GM12878 (cell line): ENCODE results near the gene ACP3. TPM values are rescaled to one million over a fixed set of nuclear protein-coding genes. Genes with fewer than 3 reads are reported as not detected.
A peak's percentile ranks its signal among the peaks of the same experiment; 100 is the strongest.

Experiments
- ATAC-seq: fragments of 200-7000 bp; cut with Tn5 transposase; 3 replicates; pipeline ENCODE4 v1.9.1; 2020; ENCODE audit warnings: mild to moderate bottlenecking, moderate library complexity
- BruUV-seq: library from RNA; stranded (reverse); fragments of 400-500 nt; replicated peaks from 2 replicates; lab custom pipeline; 2021; lab: Mats Ljungman, UMichigan
- CTCF ChIA-PET: fragments of 300-600 bp; sonication (Branson Sonifier 250); formaldehyde crosslinking; extraction: SDS; loops from one replicate; lab custom pipeline; 2021; ENCODE audit warnings: inconsistent platforms; lab: Yijun Ruan, JAX
- POLR2A ChIA-PET: fragments of 350-600 bp; formaldehyde crosslinking; extraction: SDS; loops from one replicate; lab custom pipeline; 2021; ENCODE audit warnings: inconsistent platforms; lab: Charles Lee
- RAD21 ChIA-PET: fragments of 300-600 bp; sonication (Branson Sonifier 250); formaldehyde crosslinking; loops from one replicate; lab custom pipeline; 2023; ENCODE audit warnings: antibody characterized with exemption; ENCODE audit not compliant: unreplicated experiment; lab: Charles Lee
- SMC1A ChIA-PET: fragments of 300-600 bp; sonication (Branson Sonifier 250); formaldehyde crosslinking; loops from one replicate; lab custom pipeline; 2023; ENCODE audit not compliant: unreplicated experiment, uncharacterized antibody; lab: Charles Lee
- DNase-seq: peaks from one replicate; pipeline ENCODE4 v3.0.0-alpha.2; 2011; ENCODE audit warnings: low read depth, low spot score
- FAIRE-seq: peaks from 3 replicates; lab custom pipeline; 2011; peaks lifted over from hg19 to GRCh38; lab: Jason Lieb, UNC
- H2AFZ ChIP-seq: 2 replicates; pipeline ENCODE4 v1.6.0; 2011; ENCODE audit warnings: low read depth, low read length, control low read depth; ENCODE audit not compliant: control insufficient read depth
- H3K27ac ChIP-seq: 2 replicates; pipeline ENCODE4 v1.5.1; 2011; ENCODE audit warnings: control low read depth; ENCODE audit not compliant: control insufficient read depth, insufficient read depth
- H3K27me3 ChIP-seq, 2 experiments: replicated peaks in 1 of 2; 2 replicates each; pipeline versions ENCODE4 v1.6.0 to v1.6.1; 2011; ENCODE audit warnings: low read length in 1 of 2; ENCODE audit not compliant: control insufficient read depth in 2 of 2, insufficient read depth in 2 of 2
- H3K36me3 ChIP-seq, 2 experiments: 2 replicates each; pipeline ENCODE4 v1.5.1; 2011; ENCODE audit warnings: low read length in 1 of 2; ENCODE audit not compliant: control insufficient read depth in 2 of 2, insufficient read depth in 2 of 2
- H3K4me1 ChIP-seq: 2 replicates; pipeline ENCODE4 v1.6.1; 2011; ENCODE audit warnings: mild to moderate bottlenecking, low read length, moderate library complexity, mixed read lengths; ENCODE audit not compliant: control insufficient read depth, insufficient read depth
- H3K4me2 ChIP-seq: 2 replicates; pipeline ENCODE4 v1.6.0; 2011; ENCODE audit warnings: control low read depth; ENCODE audit not compliant: control insufficient read depth, insufficient read depth
- H3K4me3 ChIP-seq: fragments of 200-600 bp; sonication (generic); 2 replicates; pipeline ENCODE4 v1.5.1; 2016
- H3K79me2 ChIP-seq: 2 replicates; pipeline ENCODE4 v1.6.0; 2011; ENCODE audit warnings: low read length; ENCODE audit not compliant: control insufficient read depth, insufficient read depth
- H3K9ac ChIP-seq: 2 replicates; pipeline ENCODE4 v1.8.0; 2011; ENCODE audit warnings: low read length, control low read depth, mixed read lengths; ENCODE audit not compliant: control insufficient read depth, insufficient read depth
- H3K9me3 ChIP-seq: replicated peaks from 3 replicates; pipeline ENCODE4 v1.5.1; 2011; ENCODE audit warnings: mild to moderate bottlenecking, low read length; ENCODE audit not compliant: control insufficient read depth, insufficient read depth
- H4K20me1 ChIP-seq: 2 replicates; pipeline ENCODE4 v1.6.0; 2011; ENCODE audit not compliant: control insufficient read depth, insufficient read depth
- ATF3 ChIP-seq: IDR thresholded peaks from 2 replicates; pipeline ENCODE4 v1.6.1; 2011; ENCODE audit warnings: low read depth, mild to moderate bottlenecking, low read length, moderate library complexity, borderline replicate concordance; ENCODE audit errors: extremely low read depth
- CBX5 ChIP-seq: sonication (generic); IDR thresholded peaks from 2 replicates; pipeline ENCODE4 v1.6.1; 2016; ENCODE audit warnings: low read depth, moderate library complexity, mild to moderate bottlenecking, inconsistent platforms
- CHD1 ChIP-seq: IDR thresholded peaks from 2 replicates; pipeline ENCODE4 v1.6.1; 2012; ENCODE audit warnings: low read depth, low read length, improper control_type of control experiment
- CREM ChIP-seq: IDR thresholded peaks from 2 replicates; pipeline ENCODE4 v1.6.1; 2014; ENCODE audit warnings: antibody characterized with exemption, low read depth
- EGR1 ChIP-seq, 2 experiments: IDR thresholded peaks; 1 replicate in 1 of 2; 2 replicates in 1 of 2; pipeline ENCODE4 v1.6.1; 2011 to 2012; ENCODE audit warnings: low read depth in 2 of 2, low read length in 2 of 2, borderline replicate concordance in 1 of 2, mild to moderate bottlenecking in 1 of 2, moderate library complexity in 1 of 2
- FOS ChIP-seq: IDR thresholded peaks from 3 replicates; pipeline ENCODE4 v1.6.1; 2011; ENCODE audit warnings: borderline replicate concordance; ENCODE audit not compliant: insufficient read length; ENCODE audit errors: extremely low read depth
- IKZF1 ChIP-seq: fragments of 450-650 bp; conservative IDR thresholded peaks from 2 replicates; pipeline ENCODE4 v1.6.1; 2017; ENCODE audit warnings: antibody characterized with exemption, mild to moderate bottlenecking
- NFYB ChIP-seq: IDR thresholded peaks from 2 replicates; pipeline ENCODE4 v1.6.1; 2011; ENCODE audit warnings: low read depth, mild to moderate bottlenecking, low read length, improper control_type of control experiment, moderate library complexity; ENCODE audit not compliant: insufficient read depth
- NR2C1 ChIP-seq: fragments of 450-650 bp; IDR thresholded peaks from 2 replicates; pipeline ENCODE4 v1.6.1; 2017; ENCODE audit warnings: antibody characterized with exemption, mild to moderate bottlenecking, moderate library complexity
- ZBTB40 ChIP-seq: fragments of 450-650 bp; IDR thresholded peaks from 2 replicates; pipeline ENCODE4 v1.6.1; 2016; ENCODE audit warnings: mild to moderate bottlenecking, moderate library complexity, borderline replicate concordance
- ZNF622 ChIP-seq: fragments of 450-650 bp; IDR thresholded peaks from 2 replicates; pipeline ENCODE4 v1.6.1; 2017; ENCODE audit warnings: mild to moderate bottlenecking, inconsistent platforms
- ZNF687 ChIP-seq: fragments of 450-650 bp; IDR thresholded peaks from 2 replicates; pipeline ENCODE4 v1.6.1; 2017; ENCODE audit warnings: mild to moderate bottlenecking, moderate library complexity
- WGBS: methylation state at CpG from one replicate; pipeline ENCODE4 v1.1.6; 2016; ENCODE audit warnings: low lambda C conversion rate; ENCODE audit not compliant: insufficient replicate concordance, insufficient coverage; ENCODE audit errors: missing lambda C conversion rate; 5-methylcytosine and 5-hydroxymethylcytosine counted together
- in situ Hi-C: fragments of 300-500 bp; cut with MboI; formaldehyde crosslinking; loops from 9 replicates; pipeline ENCODE4 v1.14.3; 2018; ENCODE audit warnings: mixed read lengths
- intact Hi-C: fragments of 100-400 bp; cut with micrococcal nuclease; formaldehyde crosslinking; loops from one replicate; pipeline ENCODE4 v1.14.2; 2022; ENCODE audit not compliant: unreplicated experiment
- polyA plus RNA-seq, 11 experiments: library from polyadenylated mRNA; depleted of rRNA in 4 of 11; unstranded in 6 of 11; stranded (reverse) in 5 of 11; fragments of >200 nt; fragmentation: Nextera tagmentation in 4 of 11; fragmentation: Illumina TruSeq in 1 of 11; extraction: Ambion mirVana in 4 of 11; extraction: Trizol in 1 of 11; gene quantifications; 1 replicate in 1 of 11; 2 replicates in 10 of 11; pipeline versions ENCODE4 v1.2.1 to v1.2.3, GENCODE V29; 2011 to 2016; ENCODE audit warnings: inconsistent platforms in 2 of 11, missing spikeins in 2 of 11, low read depth in 1 of 11
- total RNA-seq, 4 experiments: library from RNA; depleted of rRNA in 3 of 4; stranded (reverse); fragments of >200 nt in 3 of 4; fragmentation: Illumina TruSeq in 1 of 4; extraction: Trizol in 1 of 4; gene quantifications; 2 replicates each; pipeline versions ENCODE4 v1.2.1 to v1.2.3, GENCODE V29; 2013 to 2021
- TF ChIP-seq, protein P1 (sequence below): fragments of 450-650 bp; conservative IDR thresholded peaks from 2 replicates; pipeline ENCODE4 v1.6.1; 2017; ENCODE audit warnings: mild to moderate bottlenecking, moderate library complexity

ACP3 gene
- total and polyA plus RNA-seq, 10 of the 15 experiments (the other 5 are each of a cell fraction or from before 2014, with no cell fraction given) = 0.05 to 0.41 TPM; not detected in 8

DNA sequence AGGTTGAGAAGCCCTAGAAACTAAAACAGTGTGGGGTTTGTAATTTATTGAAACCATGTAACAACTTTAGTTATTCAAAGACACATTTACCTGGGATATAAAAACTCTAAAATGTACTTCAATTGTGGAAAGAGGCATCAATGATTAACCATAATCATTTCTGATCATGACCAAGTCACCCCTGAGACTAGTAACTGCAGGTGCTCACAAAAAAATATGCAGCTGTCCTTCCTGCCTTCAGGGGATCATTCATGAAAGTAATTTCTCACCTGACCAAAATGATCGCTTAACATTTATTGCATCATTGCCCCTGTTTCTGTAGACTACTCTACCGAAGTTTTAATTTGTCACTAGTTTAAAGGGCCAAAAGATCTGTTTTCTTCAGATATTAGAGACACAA lies 9.0 kb downstream of the ACP3 start:
- no peak overlapping the region for H3K4me2 ChIP-seq
- no peaks in the 10 kb centered on the region for H3K79me2 ChIP-seq
- H4K20me1 ChIP-seq = no peaks in the 10 kb centered on the region
- no peak overlapping the region for H2AFZ ChIP-seq
- RAD21 ChIA-PET = no interaction called here
- SMC1A ChIA-PET = no interaction called here
- H3K9me3 ChIP-seq = no peaks in the 10 kb centered on the region
- intact Hi-C loops = no loop called here
- H3K4me3 ChIP-seq = no peak overlapping the region
- FAIRE-seq (no peak), DNase-seq (no peak), ATAC-seq (peak; percentile 34; the same call in 2 of the 3 replicates)
- POLR2A ChIA-PET = no interaction called here
- H3K27me3 ChIP-seq = no peaks in the 10 kb centered on the region
- H3K27ac ChIP-seq = no peak overlapping the region
- H3K36me3 ChIP-seq = no peaks in the 10 kb centered on the region
- CTCF ChIA-PET = interaction anchor here (1.2 kb wide), 1 partner anchor 25 kb away, joined by 3 read pairs; no protein-coding TSS in a partner anchor
- no peak overlapping the region for H3K9ac ChIP-seq
- H3K4me1 ChIP-seq = no peaks in the 10 kb centered on the region
- 48% methylated on average over 2 of the region's 2 CpGs for WGBS
- BruUV-seq = no TSS peak
- in situ Hi-C loops = no loop called here
- no peak for TF ChIP-seq IKZF1
- no peak for TF ChIP-seq CBX5
- TF ChIP-seq EGR1 (IDR thresholded peaks at IDR 0.05; ENCODE audit: borderline replicate concordance in 1 of 2, low read depth in 2 of 2, low read length in 2 of 2) = no peak
- TF ChIP-seq CREM = no peak
- TF ChIP-seq ZBTB40 = no peak
- TF ChIP-seq FOS = no peak
- no peak for TF ChIP-seq ZNF687
- TF ChIP-seq ATF3 = no peak
- TF ChIP-seq, protein P1, sequence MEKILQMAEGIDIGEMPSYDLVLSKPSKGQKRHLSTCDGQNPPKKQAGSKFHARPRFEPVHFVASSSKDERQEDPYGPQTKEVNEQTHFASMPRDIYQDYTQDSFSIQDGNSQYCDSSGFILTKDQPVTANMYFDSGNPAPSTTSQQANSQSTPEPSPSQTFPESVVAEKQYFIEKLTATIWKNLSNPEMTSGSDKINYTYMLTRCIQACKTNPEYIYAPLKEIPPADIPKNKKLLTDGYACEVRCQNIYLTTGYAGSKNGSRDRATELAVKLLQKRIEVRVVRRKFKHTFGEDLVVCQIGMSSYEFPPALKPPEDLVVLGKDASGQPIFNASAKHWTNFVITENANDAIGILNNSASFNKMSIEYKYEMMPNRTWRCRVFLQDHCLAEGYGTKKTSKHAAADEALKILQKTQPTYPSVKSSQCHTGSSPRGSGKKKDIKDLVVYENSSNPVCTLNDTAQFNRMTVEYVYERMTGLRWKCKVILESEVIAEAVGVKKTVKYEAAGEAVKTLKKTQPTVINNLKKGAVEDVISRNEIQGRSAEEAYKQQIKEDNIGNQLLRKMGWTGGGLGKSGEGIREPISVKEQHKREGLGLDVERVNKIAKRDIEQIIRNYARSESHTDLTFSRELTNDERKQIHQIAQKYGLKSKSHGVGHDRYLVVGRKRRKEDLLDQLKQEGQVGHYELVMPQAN = no peak
- TF ChIP-seq NFYB = no peak
- TF ChIP-seq NR2C1 = no peak
- TF ChIP-seq CHD1 = no peak
- TF ChIP-seq ZNF622 = no peak
